ENCODE results near the gene SOX6. TPM values are rescaled to one million over a fixed set of nuclear protein-coding genes. Genes with fewer than 3 reads are reported as not detected.
A peak's percentile ranks its signal among the peaks of the same experiment; 100 is the strongest.

The SOX6 gene
- total RNA-seq, 1 experiment from 2014 or later, result 7.9 TPM

- DNase-seq, result peak in 1 of 2 experiments; percentile 15
- Histone ChIP-seq H3K27ac (no peak overlapping the region), H3K27me3 (no peaks in the 10 kb centered on the region), H3K36me3 (no peaks in the 10 kb centered on the region), H3K9me3 (replicated peaks) (no peaks in the 10 kb centered on the region), H3K4me3 (no peak overlapping the region), H3K4me1 (peaks cover 40% of the 10 kb centered on the region)
Observed at GRCh38 chr11:15988016-15988550, 368.3 kb downstream of the SOX6 start.

- no peak overlapping the region for H3K4me3 ChIP-seq
- no peak overlapping the region for H3K27ac ChIP-seq
- H3K27me3 ChIP-seq, result no peaks in the 10 kb centered on the region
- H3K9me3 ChIP-seq (replicated peaks), result no peaks in the 10 kb centered on the region
- no peaks in the 10 kb centered on the region for H3K36me3 ChIP-seq
- DNase-seq, result peak; percentile 23 to 69
- peaks cover 40% of the 10 kb centered on the region for H3K4me1 ChIP-seq
Observed at GRCh38 chr11:15987046-15987445, 369.3 kb downstream of the SOX6 start.

- Histone ChIP-seq H3K27me3 (no peaks in the 10 kb centered on the region), H3K27ac (no peak overlapping the region), H3K4me1 (peaks cover 40% of the 10 kb centered on the region), H3K9me3 (replicated peaks) (no peaks in the 10 kb centered on the region), H3K4me3 (no peak overlapping the region), H3K36me3 (no peaks in the 10 kb centered on the region)
- DNase-seq, result peak; percentile 47 to 71
Observed at GRCh38 chr11:15985860-15986139, 370.5 kb downstream of the SOX6 start.

- H3K27me3 ChIP-seq, result no peaks in the 10 kb centered on the region
- H3K9me3 ChIP-seq (replicated peaks), result no peaks in the 10 kb centered on the region
- peak; percentile 62 to 72 for DNase-seq
- H3K4me1 ChIP-seq, result peaks cover 40% of the 10 kb centered on the region
- H3K27ac ChIP-seq, result no peak overlapping the region
- H3K36me3 ChIP-seq, result no peaks in the 10 kb centered on the region
- H3K4me3 ChIP-seq, result no peak overlapping the region
Observed at GRCh38 chr11:15985127-15985859, 371.1 kb downstream of the SOX6 start.

- Histone ChIP-seq H3K9me3 (replicated peaks) (no peaks in the 10 kb centered on the region), H3K27me3 (no peaks in the 10 kb centered on the region), H3K27ac (no peak overlapping the region), H3K4me3 (no peak overlapping the region), H3K4me1 (peaks cover 18% of the 10 kb centered on the region), H3K36me3 (no peaks in the 10 kb centered on the region)
- no peak for DNase-seq
Observed at GRCh38 chr11:15981292-15981691, 375.1 kb downstream of the SOX6 start.

- no peak overlapping the region for H3K27ac ChIP-seq
- no peaks in the 10 kb centered on the region for H3K27me3 ChIP-seq
- no peaks in the 10 kb centered on the region for H3K9me3 ChIP-seq (replicated peaks)
- H3K36me3 ChIP-seq, result no peaks in the 10 kb centered on the region
- DNase-seq, result no peak
- no peaks in the 10 kb centered on the region for H3K4me1 ChIP-seq
- H3K4me3 ChIP-seq, result no peak overlapping the region
Observed at GRCh38 chr11:15977116-15977515, 379.2 kb downstream of the SOX6 start.

GRCh38 chr11:15976433-15977045 is 379.8 kb downstream of the SOX6 start:
- Histone ChIP-seq H3K27me3 (no peaks in the 10 kb centered on the region), H3K4me1 (no peaks in the 10 kb centered on the region), H3K9me3 (replicated peaks) (no peaks in the 10 kb centered on the region), H3K4me3 (no peak overlapping the region), H3K36me3 (no peaks in the 10 kb centered on the region), H3K27ac (no peak overlapping the region)
- no peak for DNase-seq

GRCh38 chr11:15975742-15976141 is 380.6 kb downstream of the SOX6 start:
- Histone ChIP-seq H3K27me3 (no peaks in the 10 kb centered on the region), H3K36me3 (no peaks in the 10 kb centered on the region), H3K4me1 (no peaks in the 10 kb centered on the region), H3K27ac (no peak overlapping the region), H3K9me3 (replicated peaks) (no peaks in the 10 kb centered on the region), H3K4me3 (no peak overlapping the region)
- DNase-seq, result no peak

GRCh38 chr11:15972838-15973237 is 383.5 kb downstream of the SOX6 start:
- Histone ChIP-seq H3K36me3 (no peaks in the 10 kb centered on the region), H3K27ac (no peak overlapping the region), H3K27me3 (no peaks in the 10 kb centered on the region), H3K4me1 (peaks cover 3% of the 10 kb centered on the region; the same call in 1 of the 2 replicates), H3K4me3 (no peak overlapping the region), H3K9me3 (replicated peaks) (no peaks in the 10 kb centered on the region)
- peak; percentile 20 to 23 for DNase-seq

- no peak overlapping the region for H3K27ac ChIP-seq
- no peaks in the 10 kb centered on the region for H3K9me3 ChIP-seq (replicated peaks)
- H3K36me3 ChIP-seq, result no peaks in the 10 kb centered on the region
- H3K4me3 ChIP-seq, result no peak overlapping the region
- H3K4me1 ChIP-seq, result peaks cover 3% of the 10 kb centered on the region; the same call in 1 of the 2 replicates
- DNase-seq, result no peak
- H3K27me3 ChIP-seq, result no peaks in the 10 kb centered on the region
Observed at GRCh38 chr11:15971215-15971546, 385.2 kb downstream of the SOX6 start.

- H3K4me3 ChIP-seq, result no peak overlapping the region
- H3K4me1 ChIP-seq, result peaks cover 3% of the 10 kb centered on the region; the same call in 1 of the 2 replicates
- no peak overlapping the region for H3K27ac ChIP-seq
- DNase-seq, result no peak
- H3K36me3 ChIP-seq, result no peaks in the 10 kb centered on the region
- no peaks in the 10 kb centered on the region for H3K27me3 ChIP-seq
- no peaks in the 10 kb centered on the region for H3K9me3 ChIP-seq (replicated peaks)
Observed at GRCh38 chr11:15970506-15971214, 385.7 kb downstream of the SOX6 start.

GRCh38 chr11:15969701-15970329 is 386.5 kb downstream of the SOX6 start:
- DNase-seq, result no peak
- no peaks in the 10 kb centered on the region for H3K27me3 ChIP-seq
- H3K36me3 ChIP-seq, result no peaks in the 10 kb centered on the region
- no peak overlapping the region for H3K4me3 ChIP-seq
- no peak overlapping the region for H3K27ac ChIP-seq
- no peaks in the 10 kb centered on the region for H3K9me3 ChIP-seq (replicated peaks)
- peaks cover 3% of the 10 kb centered on the region; the same call in 1 of the 2 replicates for H3K4me1 ChIP-seq

- no peak overlapping the region for H3K4me3 ChIP-seq
- no peak overlapping the region for H3K27ac ChIP-seq
- H3K4me1 ChIP-seq, result peaks cover 3% of the 10 kb centered on the region; the same call in 1 of the 2 replicates
- peak; percentile 24 to 39 for DNase-seq
- H3K9me3 ChIP-seq (replicated peaks), result no peaks in the 10 kb centered on the region
- H3K36me3 ChIP-seq, result no peaks in the 10 kb centered on the region
- no peaks in the 10 kb centered on the region for H3K27me3 ChIP-seq
Observed at GRCh38 chr11:15969281-15969680, 387.1 kb downstream of the SOX6 start.

GRCh38 chr11:15968461-15969130 is 387.8 kb downstream of the SOX6 start:
- Histone ChIP-seq H3K36me3 (no peaks in the 10 kb centered on the region), H3K4me1 (peaks cover 3% of the 10 kb centered on the region; the same call in 1 of the 2 replicates), H3K27me3 (no peaks in the 10 kb centered on the region), H3K4me3 (no peak overlapping the region), H3K27ac (no peak overlapping the region), H3K9me3 (replicated peaks) (no peaks in the 10 kb centered on the region)
- no peak for DNase-seq

All from SJCRH30 (cell line).